Activated T-cell treated with anti-CD3 and anti-CD28 coated beads, Interleukin-2, amount 50 U/mL, for 24 hours (primary cell): ENCODE measurements around the gene NCBP2.
"Not testable (repeated sequence)": the region's sequence is repeated elsewhere in the genome, so short reads cannot be mapped to it uniquely, and the experiment has no call there.

ENCODE experiments used
- DNase-seq: peaks from one replicate; pipeline ENCODE4 v3.0.0-alpha.2; 2020
- H3K27ac Mint-ChIP-seq: 2 replicates; pipeline ENCODE4 v1.8.0; 2020; ENCODE audit warnings: mild to moderate bottlenecking, mixed read lengths
- H3K27me3 Mint-ChIP-seq: 2 replicates; pipeline ENCODE4 v1.8.0; 2020; ENCODE audit warnings: mixed read lengths
- H3K36me3 Mint-ChIP-seq: 2 replicates; pipeline ENCODE4 v1.8.0; 2020; ENCODE audit warnings: low read depth, mixed read lengths
- H3K4me1 Mint-ChIP-seq: 2 replicates; pipeline ENCODE4 v1.8.0; 2020; ENCODE audit warnings: low read depth, mixed read lengths
- H3K4me3 Mint-ChIP-seq: 2 replicates; pipeline ENCODE4 v1.8.0; 2020; ENCODE audit warnings: mild to moderate bottlenecking, moderate library complexity, mixed read lengths
- H3K9me3 Mint-ChIP-seq: 2 replicates; pipeline ENCODE4 v1.8.0; 2020; ENCODE audit warnings: mixed read lengths

Gene NCBP2

DNA sequence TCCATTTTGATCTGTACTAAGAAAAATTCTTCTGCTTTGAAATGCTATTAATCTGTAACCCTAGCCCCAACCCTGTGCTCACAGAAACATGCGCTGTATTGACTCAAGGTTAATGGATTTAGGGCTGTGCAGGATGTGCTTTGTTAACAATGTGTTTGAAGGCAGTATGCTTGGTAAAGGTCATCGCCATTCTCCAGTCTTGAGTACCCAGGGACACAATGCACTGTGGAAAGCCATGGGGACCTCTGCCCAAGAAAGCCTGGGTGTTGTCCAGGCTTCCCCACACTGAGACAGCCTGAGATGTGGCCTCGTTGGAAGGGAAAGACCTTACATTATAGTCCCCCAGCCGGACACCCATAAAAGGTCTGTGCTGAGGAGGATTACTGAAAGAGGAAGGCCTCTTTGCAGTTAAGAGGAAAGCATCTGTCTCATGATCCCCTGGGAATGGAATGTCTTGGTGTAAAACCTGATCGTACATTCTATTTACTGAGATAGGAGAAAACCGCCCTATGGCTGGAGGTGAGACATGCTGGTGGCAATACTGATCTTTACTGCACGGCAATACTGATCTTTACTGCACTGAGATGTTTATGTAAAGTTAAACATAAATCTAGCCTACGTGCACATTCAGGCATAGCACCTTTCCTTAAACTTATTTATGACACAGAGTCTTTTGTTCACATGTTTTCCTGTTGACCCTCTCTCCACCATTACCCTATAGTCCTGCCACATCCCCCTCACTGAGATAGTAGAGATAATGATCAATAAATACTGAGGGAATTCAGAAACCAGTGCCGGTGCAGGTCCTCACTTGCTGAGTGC lies 20.0 kb upstream of the NCBP2 start:
- Mint-ChIP-seq H3K27ac (no peak overlapping the region), H3K36me3 (no peaks in the 10 kb centered on the region), H3K4me1 (peaks cover 1% of the 10 kb centered on the region), H3K4me3 (no peak overlapping the region), H3K27me3 (peaks cover 4% of the 10 kb centered on the region), H3K9me3 (no peaks in the 10 kb centered on the region)
- no peak for DNase-seq

DNA sequence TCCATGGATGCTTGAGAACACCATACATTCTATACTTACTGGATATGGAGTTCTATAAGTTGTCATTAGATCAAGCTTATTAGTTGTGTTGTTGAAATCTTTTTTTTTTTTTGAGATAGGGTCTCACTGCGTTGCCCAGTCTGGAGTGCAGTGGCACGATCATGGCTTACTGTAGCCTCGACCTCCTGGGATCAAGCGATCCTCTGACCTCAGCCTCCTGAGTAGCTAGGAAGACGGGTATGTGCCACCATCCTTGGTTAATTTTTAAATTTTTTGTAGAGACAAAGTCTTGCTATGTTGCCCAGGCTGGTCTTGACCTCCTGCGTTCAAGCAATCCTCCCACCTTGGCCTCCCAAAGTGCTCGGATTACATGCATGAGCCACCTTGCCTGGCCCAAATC lies 12.5 kb upstream of the NCBP2 start:
- no peaks in the 10 kb centered on the region for H3K4me1 Mint-ChIP-seq
- no peaks in the 10 kb centered on the region for H3K36me3 Mint-ChIP-seq
- DNase-seq: no peak
- H3K27me3 Mint-ChIP-seq: peaks cover 3% of the 10 kb centered on the region
- no peak overlapping the region for H3K4me3 Mint-ChIP-seq
- no peaks in the 10 kb centered on the region for H3K9me3 Mint-ChIP-seq
- H3K27ac Mint-ChIP-seq: no peak overlapping the region

DNA sequence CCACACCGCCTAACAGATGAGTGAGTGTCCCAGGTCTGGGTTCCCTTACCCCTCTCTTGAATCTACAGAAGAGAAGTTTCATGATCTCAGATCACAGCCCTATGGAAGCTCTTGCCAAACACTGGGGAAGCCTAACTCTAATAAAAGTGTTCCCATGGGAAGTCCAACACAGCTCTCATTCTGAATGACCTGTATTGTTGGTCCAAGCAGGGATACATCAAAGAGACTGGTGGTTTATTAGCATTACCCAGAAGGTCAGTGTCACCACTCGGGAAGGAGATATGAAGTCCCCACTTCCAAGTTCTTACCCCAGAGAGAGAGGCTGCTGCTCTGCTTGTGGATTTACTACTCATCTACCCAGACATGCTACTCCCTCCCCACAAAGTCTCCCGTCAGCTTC lies 9.0 kb upstream of the NCBP2 start:
- Mint-ChIP-seq H3K9me3 (no peaks in the 10 kb centered on the region), H3K4me1 (no peaks in the 10 kb centered on the region), H3K4me3 (no peak overlapping the region), H3K36me3 (peaks cover 5% of the 10 kb centered on the region), H3K27ac (no peak overlapping the region), H3K27me3 (peaks cover 3% of the 10 kb centered on the region)
- DNase-seq: no peak

DNA sequence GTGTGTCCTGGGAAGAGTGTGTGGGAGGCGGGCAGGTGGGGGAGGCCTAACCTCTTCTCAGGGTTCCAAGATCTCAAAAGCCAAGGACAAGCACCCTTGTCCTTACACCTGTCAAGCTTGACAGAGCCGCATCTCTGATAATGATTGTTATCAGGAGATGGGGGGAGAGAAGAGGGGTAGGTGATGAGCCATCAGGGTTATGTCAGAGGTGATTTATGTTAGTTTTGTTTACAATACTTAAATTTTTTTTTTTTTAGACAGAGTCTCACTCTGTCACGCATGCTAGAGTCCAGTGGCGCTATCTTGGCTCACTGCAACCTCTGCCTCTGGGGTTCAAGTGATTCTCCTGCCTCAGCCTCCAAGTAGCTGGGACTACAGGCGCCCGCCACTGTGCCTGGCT lies 7.4 kb upstream of the NCBP2 start:
- H3K4me1 Mint-ChIP-seq: peaks cover 3% of the 10 kb centered on the region
- no peak for DNase-seq
- peaks cover 16% of the 10 kb centered on the region for H3K36me3 Mint-ChIP-seq
- peaks cover 3% of the 10 kb centered on the region for H3K27me3 Mint-ChIP-seq
- H3K4me3 Mint-ChIP-seq: no peak overlapping the region
- H3K9me3 Mint-ChIP-seq: no peaks in the 10 kb centered on the region
- no peak overlapping the region for H3K27ac Mint-ChIP-seq

DNA sequence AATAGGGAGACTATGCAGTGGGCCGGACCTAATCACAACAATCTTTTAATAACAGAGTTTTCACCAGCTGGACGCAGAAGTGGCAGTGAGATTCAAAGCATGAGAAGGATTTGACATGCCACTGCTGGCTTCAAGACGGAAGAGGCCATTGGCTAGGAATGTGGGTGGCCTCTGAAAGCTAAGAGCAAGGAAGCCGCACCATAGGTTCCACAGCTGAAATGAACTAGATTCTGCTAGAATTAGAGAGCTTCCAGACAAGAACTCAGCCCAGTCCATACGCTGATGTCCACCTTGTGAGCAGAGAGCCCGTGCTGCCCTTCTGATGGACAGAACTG lies 6.9 kb upstream of the NCBP2 start:
- no peak for DNase-seq
- H3K27me3 Mint-ChIP-seq: no peaks in the 10 kb centered on the region
- no peak overlapping the region for H3K4me3 Mint-ChIP-seq
- H3K36me3 Mint-ChIP-seq: peaks cover 21% of the 10 kb centered on the region
- peaks cover 8% of the 10 kb centered on the region for H3K4me1 Mint-ChIP-seq
- H3K27ac Mint-ChIP-seq: no peak overlapping the region
- H3K9me3 Mint-ChIP-seq: no peaks in the 10 kb centered on the region

DNA sequence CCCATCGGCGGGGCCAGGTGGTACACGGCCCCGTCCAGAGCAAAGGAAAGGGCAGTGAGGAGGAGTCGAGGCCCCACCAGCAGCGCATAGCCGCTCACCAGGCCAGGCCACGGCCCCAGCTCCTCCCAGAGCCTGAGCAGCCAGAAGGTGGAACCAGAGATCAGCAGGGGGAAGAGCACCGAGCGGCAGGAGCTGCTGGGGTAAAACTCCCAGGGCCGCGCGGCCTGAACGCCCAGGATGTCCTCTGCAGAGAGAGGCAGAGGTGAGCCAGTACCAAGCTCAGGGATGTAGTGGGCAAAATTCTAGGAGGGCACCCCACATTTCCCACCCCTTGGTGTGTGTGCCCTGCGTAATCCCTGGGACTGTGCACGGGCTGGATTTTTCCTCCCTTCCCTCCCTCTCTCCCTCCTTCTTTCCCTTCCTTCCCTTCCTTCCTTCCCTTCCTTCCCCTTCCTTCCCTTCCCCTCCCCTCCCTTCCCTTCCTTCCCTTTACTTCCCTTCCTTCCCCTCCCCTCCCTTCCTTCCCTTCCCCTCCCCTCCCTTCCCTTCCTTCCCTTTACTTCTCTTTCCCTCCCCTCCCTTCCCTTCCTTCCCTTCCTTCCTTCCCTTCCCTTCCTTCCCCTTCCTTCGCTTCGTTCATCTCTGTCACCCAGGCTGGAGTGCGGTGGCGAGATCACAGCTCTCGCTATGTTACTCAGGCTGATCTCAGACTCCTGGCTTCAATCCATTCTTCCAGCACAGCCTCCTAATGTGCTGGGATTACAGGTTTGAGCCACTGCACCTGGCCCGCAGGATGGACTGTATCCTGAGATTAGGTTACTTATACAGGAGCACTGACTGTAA lies 6.3 kb upstream of the NCBP2 start:
- Mint-ChIP-seq H3K9me3 (no peaks in the 10 kb centered on the region), H3K36me3 (peaks cover 27% of the 10 kb centered on the region), H3K4me3 (no peak overlapping the region), H3K27me3 (no peaks in the 10 kb centered on the region), H3K27ac (no peak overlapping the region), H3K4me1 (peaks cover 13% of the 10 kb centered on the region)
- no peak for DNase-seq

DNA sequence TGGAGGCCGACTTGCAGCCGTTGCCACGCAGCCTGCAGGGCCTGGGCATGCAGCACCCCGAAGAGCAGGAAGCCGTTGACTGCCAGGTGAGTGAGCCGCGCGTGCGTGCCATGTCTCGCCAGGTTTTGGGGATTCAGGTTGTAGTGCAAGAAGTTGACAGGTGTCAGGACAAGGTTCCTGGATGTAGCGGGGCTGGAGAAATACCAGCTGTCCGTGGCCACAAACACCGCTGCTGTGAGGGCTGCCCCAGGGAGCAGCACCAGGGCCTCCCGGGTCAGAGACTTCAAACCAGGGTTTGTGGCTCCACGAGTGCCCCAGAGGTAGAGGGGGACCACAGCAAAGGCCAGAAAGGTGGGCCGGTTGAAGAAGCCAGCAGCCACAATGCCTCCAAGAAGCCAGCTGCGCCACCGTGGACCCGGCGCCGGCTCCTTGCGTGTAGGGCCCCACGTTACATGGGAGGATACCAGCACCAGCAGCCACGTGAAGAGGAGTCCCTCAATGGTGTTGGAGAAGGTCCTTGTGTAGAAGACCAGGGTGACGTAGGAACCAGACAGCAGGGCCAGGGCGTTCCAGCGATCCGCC lies 5.6 kb upstream of the NCBP2 start:
- no peaks in the 10 kb centered on the region for H3K9me3 Mint-ChIP-seq
- no peaks in the 10 kb centered on the region for H3K27me3 Mint-ChIP-seq
- H3K36me3 Mint-ChIP-seq: peaks cover 34% of the 10 kb centered on the region
- DNase-seq: no peak
- H3K4me1 Mint-ChIP-seq: peaks cover 20% of the 10 kb centered on the region
- no peak overlapping the region for H3K27ac Mint-ChIP-seq
- no peak overlapping the region for H3K4me3 Mint-ChIP-seq

DNA sequence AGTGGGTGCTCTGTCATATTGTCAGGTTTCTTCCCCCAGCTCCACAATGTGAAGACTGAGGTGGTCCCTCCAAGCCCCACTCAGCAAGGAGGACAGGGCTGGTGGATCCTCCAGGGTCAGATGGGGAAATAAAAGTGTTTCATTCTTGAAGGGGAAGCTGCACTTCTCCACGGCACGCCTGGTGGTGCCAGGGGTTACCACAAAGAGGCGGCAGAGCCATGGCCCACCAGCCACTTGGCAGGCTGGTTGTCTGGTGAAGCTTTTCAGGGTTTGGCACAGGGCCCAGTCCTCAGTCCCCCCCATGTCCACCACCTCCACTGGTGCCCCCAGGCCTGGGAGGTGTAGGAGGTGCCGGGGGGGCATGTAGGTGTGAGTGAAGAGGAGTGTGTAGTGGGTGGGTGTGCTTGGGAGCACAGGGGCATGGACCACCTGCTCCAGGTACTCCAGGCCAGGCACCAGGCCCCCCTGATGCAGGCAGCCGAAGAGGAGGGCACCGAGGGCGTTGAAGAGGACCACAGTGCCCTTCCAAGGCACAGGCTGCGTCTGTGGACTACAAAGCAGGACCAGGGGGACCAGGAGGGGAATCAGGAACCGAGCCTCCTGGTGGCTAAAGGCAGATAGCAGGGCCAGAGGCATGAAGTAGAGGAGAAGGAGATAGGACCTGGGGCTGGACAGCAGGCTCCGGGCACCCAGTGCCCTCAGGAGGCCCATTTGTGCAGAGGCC lies 5.0 kb upstream of the NCBP2 start:
- no peaks in the 10 kb centered on the region for H3K27me3 Mint-ChIP-seq
- no peak overlapping the region for H3K27ac Mint-ChIP-seq
- peaks cover 20% of the 10 kb centered on the region for H3K4me1 Mint-ChIP-seq
- H3K4me3 Mint-ChIP-seq: no peak overlapping the region
- H3K36me3 Mint-ChIP-seq: peaks cover 38% of the 10 kb centered on the region
- no peak for DNase-seq
- no peaks in the 10 kb centered on the region for H3K9me3 Mint-ChIP-seq

DNA sequence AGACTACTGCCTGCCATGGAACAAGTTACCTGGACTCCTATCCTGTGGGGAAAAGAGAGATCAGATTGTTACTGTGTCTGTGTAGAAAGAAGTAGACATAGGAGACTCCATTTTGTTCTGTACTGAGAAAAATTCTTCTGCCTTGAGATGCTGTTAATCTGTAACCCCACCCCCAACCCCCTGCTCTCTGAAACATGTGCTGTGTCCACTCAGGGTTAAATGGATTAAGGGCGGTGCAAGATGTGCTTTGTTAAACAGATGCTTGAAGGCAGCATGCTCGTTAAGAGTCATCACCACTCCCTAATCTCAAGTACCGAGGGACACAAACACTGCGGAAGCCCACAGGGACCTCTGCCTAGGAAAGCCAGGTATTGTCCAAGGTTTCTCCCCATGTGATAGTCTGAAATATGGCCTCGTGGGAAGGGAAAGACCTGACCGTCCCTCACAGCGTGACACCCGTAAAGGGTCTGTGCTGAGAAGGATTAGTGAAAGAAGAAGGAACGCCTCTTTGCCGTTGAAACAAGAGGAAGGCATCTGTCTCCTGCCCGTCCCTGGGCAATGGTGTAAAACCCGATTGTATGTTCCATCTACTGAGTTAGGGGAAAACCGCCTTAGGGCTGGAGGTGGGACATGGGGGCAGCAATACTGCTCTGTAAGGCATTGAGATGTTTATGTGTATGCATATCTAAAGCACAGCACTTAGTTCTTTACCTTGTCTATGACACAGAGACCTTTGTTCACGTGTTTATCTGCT lies 1.9 kb upstream of the NCBP2 start:
- H3K9me3 Mint-ChIP-seq, H3K27me3 Mint-ChIP-seq, DNase-seq: not testable (repeated sequence)
- Mint-ChIP-seq H3K27ac (peak overlapping the region; percentile 95), H3K36me3 (peaks cover 67% of the 10 kb centered on the region), H3K4me3 (peak overlapping the region; percentile 99), H3K4me1 (peaks cover 38% of the 10 kb centered on the region)

DNA sequence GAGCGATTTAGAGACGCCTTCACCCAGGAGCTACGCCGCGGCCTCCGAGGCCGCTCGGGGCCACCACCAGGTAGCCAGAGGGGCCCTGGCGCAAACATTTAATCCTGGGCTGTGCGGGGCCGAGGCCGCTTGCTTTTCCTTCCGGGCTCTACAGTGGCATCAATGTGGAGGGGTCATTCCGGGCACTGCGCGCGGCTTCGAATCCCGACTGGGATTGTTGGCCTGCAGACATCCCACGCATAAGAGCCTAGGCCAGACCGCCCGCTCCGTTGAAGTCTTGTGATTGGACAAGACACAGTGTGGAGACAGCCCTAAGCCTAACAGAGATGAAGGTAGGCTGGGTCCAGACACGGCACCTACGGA lies 568 bp upstream of the NCBP2 start:
- H3K36me3 Mint-ChIP-seq: peaks cover 80% of the 10 kb centered on the region
- no peaks in the 10 kb centered on the region for H3K9me3 Mint-ChIP-seq

DNA sequence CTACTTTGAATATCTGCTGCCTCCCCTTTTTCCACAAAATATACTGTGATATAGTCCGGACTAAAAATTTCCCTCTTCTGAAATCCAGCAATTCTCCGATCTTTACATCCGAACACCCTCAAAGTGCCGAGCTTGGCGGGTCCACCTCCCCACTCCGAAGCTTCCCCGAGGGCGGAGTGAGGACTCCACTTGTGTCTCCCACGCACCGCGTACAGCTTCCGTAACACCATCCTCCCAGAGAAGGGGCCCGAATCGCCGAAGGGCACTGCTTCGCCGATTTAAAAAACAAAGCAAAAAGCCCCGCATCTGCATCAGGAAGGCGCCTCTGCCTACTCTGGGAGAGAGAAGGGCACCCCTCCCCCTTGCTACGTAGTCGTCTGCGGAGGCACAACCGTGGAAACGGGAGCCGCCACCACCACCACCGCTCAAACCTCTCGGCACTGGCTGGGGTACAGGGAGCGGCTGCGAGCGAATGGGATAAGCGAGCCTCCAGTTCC lies 551 bp downstream of the NCBP2 start:
- peaks cover 91% of the 10 kb centered on the region for H3K36me3 Mint-ChIP-seq
- H3K27ac Mint-ChIP-seq: peak overlapping the region; percentile 98
- H3K9me3 Mint-ChIP-seq: no peaks in the 10 kb centered on the region
- peak overlapping the region; percentile 99 for H3K4me3 Mint-ChIP-seq
- DNase-seq: peak; percentile 79
- peaks cover 59% of the 10 kb centered on the region for H3K4me1 Mint-ChIP-seq
- no peaks in the 10 kb centered on the region for H3K27me3 Mint-ChIP-seq

More for the DNA sequence above, 568 bp upstream of the NCBP2 start:
- Mint-ChIP-seq H3K27me3 (no peaks in the 10 kb centered on the region), H3K4me3 (peak overlapping the region; percentile 99), H3K27ac (peak overlapping the region; percentile 95), H3K4me1 (peaks cover 50% of the 10 kb centered on the region)
- DNase-seq: no peak

DNA sequence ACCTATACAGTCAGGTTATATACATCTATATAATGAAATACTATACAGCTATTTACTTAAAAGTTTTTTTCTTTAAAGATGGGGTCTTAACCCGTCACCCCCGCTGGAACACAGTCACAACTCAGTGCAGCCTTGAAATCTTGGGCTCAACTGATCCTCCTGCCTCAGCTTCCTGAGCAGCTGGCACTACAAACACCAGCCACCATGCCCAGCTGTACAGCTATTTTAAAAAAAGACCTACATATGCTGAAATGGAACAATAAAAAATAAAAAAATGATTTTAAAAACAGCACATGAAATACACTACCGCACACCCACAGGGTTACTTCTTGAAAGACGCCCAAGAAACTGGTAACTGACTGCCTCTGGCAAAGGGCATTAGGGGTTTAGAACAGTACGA lies 3.8 kb downstream of the NCBP2 start:
- H3K9me3 Mint-ChIP-seq: no peaks in the 10 kb centered on the region
- no peaks in the 10 kb centered on the region for H3K27me3 Mint-ChIP-seq
- no peak for DNase-seq
- H3K27ac Mint-ChIP-seq: peak overlapping the region; percentile 86
- H3K4me1 Mint-ChIP-seq: peaks cover 45% of the 10 kb centered on the region
- peak overlapping the region; percentile 99 for H3K4me3 Mint-ChIP-seq
- peaks cover 96% of the 10 kb centered on the region for H3K36me3 Mint-ChIP-seq

DNA sequence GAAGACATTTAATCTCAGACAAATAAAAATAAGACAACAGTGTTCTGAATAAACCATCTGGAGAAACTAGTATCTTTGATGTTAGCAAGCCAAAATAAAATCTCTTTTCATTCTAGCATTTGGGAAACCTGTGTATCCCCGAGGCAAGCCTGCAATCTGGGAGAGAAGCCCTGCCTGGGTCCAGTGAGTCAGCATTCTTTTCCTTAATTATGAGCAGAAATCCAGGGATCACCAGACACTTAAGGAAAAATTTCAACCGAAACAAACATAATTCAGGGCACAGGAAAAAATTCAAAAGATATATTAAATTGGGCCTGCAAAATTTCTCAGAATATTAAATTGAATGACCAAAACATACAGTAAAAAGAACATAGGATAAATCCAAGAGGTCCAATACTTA lies 4.2 kb downstream of the NCBP2 start:
- Mint-ChIP-seq H3K27me3 (no peaks in the 10 kb centered on the region), H3K4me1 (peaks cover 41% of the 10 kb centered on the region), H3K9me3 (no peaks in the 10 kb centered on the region), H3K27ac (peak overlapping the region; percentile 84), H3K36me3 (peaks cover 96% of the 10 kb centered on the region), H3K4me3 (no peak overlapping the region)
- no peak for DNase-seq

DNA sequence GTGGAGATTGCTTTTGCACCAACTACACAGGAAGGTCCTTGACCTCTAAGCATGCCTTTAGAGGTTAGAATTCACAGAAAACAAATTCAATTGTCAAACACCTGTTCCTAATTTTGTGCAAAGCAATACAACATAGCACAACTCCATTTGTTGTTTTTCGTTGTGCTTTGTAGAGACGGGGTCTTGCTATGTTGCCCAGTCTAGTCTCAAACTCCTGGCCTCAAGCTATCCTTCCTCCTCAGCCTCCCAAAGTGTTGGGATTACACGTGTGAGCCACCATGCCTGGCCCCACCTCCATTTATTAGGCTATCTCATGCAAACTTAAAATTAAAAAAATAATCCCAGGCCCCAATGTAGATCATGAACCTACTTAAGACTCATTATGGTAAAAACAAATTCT lies 6.0 kb downstream of the NCBP2 start:
- Mint-ChIP-seq H3K9me3 (no peaks in the 10 kb centered on the region), H3K27ac (peak overlapping the region; percentile 84), H3K4me3 (no peak overlapping the region), H3K4me1 (peaks cover 38% of the 10 kb centered on the region), H3K36me3 (peaks cover 98% of the 10 kb centered on the region), H3K27me3 (no peaks in the 10 kb centered on the region)
- no peak for DNase-seq
